Hematopoietic multipotent progenitor cell treated with erythropoietin and hydrocortisone succinate and interleukin-3 and kit ligand, for 8 days (in vitro differentiated cells): ENCODE measurements around the gene WDR7.

ENCODE experiments used
- DNase-seq: peaks from one replicate; pipeline ENCODE4 v3.0.0-alpha.2; 2015

The WDR7 gene

DNA sequence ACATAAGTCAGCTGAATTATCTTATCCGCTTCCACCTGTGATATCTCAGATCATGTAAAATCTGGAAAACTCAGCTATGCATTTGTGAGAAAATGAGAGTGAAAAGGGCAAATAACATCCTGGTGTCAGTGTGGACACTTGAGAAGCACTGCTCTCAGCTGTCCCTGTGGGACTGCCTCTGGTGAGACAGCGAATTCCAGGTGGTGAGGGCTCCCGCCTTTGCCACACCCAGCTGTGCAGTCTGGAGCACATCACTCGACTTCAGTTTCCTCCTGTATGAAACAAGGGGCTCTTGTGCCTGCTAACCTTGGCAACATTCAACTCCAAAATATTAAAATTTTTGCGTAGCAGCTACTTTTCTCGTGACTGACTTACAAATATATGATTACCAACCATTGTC, 300.9 kb downstream of the WDR7 start:
- DNase-seq, result no peak

DNA sequence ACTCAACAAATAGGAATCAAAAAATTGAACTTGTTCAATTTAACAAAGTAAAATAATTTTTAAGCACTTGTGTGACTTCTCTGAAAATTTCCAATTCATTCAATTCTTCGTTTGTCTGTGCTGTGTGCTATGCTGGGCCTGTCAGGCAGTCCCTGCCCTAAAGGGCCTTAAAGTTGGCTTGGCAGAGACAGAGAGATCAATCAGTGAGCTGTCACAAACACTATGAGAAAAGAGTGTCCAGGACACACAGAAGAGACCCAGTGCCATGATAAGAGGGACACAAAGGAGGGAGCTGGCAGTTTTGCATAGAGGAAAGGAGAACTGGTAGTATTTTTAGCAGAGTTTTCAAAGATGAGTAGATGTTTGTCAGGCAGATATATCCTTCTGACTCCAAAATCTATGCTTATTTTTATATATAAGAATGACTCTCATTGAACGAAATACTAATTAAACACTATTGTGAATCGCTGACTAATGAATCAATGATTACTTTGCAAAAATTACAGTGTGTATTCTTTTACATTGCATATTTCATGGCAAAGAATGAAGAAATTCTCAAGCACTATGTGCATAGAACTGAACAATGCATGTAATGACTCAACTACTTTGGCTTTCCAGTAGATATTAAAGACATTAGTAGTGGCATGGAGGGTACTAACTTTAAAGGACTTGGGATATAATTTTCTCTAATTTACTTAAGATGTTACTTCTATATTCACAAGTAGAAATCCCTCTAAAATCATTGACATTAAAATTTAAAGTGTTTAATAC, 302.5 kb downstream of the WDR7 start:
- DNase-seq, result no peak

DNA sequence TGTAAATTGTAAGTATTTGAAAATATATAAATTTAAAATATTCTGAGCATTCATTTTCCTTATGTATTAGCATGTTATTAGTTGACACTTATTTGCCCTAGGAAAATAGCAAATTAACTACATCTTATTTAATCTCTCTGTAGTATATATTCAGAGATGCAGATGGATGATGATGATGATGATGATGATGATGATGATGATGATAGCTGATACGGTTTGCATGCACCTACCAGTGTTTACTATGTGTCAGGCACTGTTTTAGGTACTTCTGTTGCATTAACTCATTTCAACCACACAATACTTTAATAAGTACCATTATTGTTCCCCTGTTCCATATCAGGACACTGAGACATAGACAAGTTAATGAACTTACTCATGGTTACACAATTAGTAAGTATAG, 304.3 kb downstream of the WDR7 start:
- no peak for DNase-seq

DNA sequence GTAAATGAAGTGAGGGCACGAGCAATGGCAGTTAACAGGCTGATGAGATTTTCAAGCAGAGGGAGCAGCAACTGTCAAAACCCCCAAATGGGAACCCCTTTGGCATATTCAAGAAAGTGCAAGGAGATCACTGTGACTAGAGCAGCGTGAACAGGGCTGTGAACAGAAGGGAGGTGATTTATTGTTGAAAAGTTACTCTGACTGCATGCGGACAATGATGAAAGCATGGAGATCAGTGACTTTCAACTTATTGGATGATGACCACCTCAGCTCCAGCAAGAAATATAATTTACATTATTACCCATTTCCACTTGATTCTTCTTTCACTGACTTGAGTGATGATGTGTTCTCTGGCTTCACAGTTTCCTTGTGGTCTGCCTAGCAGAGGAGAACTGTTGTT, 308.0 kb downstream of the WDR7 start:
- no peak for DNase-seq

DNA sequence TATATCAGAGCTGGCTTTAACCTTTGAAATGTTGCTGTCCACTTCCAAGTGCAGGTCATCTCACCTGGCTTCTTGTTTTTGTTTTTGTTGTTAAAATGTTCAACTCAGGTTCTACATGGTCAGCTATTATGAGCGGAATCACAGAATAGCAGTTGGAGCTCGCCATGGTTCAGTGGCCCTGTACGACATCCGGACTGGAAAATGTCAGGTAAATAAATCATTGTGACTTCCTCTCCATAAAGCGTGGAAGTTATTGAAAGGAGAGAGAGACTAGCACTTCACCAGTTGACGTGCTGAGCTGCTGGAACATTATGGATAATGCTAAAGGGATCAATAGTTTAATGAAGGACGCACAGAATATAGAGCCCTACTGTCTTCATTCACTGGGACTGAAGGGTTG, 311.2 kb downstream of the WDR7 start:
- DNase-seq, result no peak

DNA sequence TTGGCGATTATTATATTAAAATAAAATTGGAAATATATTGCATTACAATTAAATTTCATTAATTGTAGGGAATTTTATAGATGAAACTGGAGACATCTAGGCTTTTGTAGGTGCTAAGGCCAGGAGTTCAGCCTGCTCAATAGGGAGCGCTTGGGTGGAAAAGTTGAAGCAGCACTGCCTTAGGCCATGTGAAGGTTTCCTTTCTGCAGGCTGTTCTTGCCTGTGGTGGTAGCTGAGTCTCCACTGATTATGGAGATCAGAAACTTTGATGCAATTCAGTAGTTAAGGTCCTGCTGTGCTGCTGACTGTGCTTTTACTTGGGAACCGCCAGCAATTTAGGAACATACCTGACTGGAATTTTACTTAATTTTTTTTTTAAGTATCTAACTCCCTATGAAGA, 315.9 kb downstream of the WDR7 start:
- DNase-seq, result no peak

DNA sequence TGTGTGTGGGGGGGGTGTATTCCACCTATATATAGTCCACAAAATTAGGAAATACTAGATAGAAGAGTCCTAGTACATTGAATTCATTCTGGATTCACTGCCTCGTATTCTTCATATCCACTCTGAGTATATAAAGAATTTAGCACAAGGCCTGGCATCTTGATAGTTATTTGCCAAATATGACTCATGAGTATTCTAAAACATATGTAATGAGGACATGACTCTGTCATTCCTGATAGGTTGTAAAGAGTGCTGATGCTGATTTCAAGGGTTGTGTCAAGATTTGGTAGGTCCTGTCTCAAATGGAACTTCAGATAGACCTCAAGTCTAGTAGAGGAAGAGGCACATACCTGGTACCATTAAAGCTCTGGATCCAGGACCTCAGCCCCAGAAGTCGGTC, 322.3 kb downstream of the WDR7 start:
- DNase-seq, result no peak

DNA sequence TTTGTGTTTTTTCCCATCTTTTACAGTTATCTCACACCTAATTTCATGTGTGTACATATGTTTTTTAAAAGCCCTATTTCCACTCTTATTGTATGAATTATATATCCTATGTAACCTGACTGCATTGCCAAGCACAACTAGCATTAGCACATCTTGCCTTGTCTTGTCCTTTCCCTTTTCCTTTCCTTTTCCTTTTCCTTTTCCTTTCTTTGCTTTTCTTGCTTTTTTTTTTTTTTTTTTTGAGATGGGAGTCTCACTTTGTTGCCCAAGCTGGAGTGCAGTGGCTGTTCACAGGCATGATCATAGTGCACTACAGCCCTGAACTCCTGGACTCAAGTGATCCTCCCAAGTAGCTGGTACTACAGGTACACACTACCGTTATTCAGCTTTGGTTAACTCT, 323.0 kb downstream of the WDR7 start:
- DNase-seq, result no peak

DNA sequence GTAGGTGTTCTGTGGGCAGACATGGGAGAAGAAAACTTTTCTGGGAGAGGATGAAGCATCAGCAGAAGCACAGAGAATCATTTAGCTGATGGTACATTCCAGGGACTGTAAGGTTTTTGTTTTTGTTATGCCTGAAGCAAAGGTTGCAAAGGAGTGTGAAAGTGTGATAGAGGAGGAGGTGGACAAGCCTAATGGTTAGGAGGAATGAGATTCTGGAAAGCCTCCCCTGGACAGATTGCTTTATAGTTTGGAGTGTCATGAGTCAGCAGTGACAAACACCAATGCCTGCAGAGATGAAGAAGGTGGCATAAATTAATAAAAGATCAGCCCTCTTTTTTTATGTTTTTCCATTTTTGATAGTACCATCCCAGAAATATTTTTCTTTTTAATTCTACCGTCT, 324.1 kb downstream of the WDR7 start:
- no peak for DNase-seq

DNA sequence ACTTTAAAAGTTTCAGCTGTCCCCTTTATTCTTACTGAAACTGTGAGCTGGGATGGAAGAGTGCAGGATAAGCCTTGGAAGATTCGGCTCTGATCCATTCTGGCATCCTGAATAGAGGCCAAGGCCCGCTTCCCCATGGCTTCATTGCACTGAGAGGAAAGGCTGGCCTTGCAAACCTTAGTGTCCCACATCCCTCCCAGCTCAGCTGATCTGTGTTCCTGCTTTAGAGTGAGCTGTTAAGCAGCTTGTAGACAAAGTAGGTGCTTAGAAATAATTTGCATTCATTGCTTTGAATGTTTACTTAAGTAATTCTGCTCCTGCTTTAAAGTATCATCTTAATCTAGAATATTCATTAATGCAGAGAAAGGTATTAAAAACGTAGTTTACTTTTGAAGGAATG, 326.1 kb downstream of the WDR7 start:
- DNase-seq, result no peak

DNA sequence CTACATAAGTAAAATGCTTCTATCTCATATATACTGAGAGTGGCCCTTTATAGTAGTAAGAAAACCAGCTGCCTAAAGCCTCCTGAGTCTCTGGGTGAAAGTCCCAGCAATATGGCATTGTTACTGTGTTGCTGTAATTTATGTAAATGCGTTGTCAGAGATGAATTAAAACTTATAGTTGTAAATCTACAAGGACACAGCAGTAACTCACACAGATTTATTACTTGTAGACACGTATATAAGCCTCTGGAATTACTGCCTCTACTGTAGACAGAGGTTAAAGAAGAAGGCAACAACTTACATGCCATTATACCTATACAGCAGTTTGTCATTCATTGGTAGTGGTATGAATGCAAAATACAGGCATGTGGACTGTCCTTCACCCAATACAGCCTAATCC, 326.6 kb downstream of the WDR7 start:
- DNase-seq, result no peak

DNA sequence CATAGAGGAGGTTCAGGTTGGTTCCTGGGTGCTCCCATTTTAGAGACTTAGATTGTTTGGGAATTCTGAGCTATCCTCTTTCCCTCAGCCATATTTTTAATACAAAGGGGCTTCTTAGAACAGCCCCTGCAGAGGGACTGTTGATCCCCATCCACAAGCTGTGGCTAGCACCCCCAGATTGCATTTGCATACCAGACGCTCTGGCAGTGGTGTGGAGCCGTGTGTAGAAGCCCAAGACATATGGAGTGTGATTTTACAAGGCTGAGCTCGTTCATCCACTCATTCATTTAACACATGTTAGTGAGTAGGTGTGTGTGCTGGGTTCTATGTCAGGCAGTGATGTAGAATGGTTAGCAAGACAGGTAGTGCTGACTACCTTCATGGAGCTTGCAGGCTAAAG, 329.0 kb downstream of the WDR7 start:
- no peak for DNase-seq

DNA sequence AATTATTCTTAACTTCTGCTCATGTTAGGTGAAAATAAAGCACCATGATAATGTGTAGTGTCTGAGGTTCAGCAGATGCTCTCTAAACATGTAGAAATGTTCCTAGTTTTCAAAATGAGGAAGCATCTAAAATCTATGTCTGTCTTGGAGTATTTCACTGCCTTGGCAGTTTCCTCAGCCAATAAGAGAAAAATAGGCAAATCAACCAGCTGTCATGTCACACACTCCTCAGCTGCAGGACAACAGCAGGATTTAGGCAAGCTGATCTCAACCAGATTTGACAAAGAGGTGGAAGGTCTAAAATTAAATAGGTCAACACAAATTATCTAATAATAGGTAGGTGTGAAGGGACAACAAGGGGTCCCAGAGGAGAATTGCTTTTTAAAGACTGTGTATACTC, 331.6 kb downstream of the WDR7 start:
- DNase-seq, result no peak

DNA sequence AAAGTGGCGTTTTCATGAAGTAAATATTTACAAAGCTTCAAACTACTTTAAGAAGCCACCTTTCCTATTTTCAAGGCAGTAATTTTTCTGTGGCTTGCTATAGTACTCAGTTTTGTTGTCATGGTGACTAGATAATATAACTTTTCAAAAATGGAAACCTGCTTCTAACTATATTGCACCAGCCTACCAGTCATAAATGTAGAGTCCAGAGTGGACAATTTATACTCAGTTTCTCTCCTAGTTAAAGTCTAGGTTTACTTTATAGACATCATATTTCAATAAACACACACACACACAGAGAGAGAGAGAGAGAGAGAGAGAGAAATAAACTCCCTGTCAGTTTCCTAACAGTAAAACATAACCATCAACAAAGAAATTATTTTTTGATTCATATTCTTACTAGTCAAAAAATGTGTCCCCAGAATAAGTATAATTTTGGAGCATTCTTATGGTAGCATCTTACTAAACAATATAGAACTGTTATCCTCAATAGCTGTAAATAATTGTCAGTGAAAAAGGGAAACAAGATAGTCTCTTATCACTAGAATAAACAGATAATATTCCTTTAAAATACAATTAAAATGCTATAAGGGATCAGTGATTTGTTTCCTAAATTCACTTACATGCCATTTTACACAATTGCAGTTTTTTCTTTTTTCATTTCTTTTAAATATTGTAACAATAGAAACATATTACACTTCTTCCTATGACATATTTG, 332.3 kb downstream of the WDR7 start:
- no peak for DNase-seq

DNA sequence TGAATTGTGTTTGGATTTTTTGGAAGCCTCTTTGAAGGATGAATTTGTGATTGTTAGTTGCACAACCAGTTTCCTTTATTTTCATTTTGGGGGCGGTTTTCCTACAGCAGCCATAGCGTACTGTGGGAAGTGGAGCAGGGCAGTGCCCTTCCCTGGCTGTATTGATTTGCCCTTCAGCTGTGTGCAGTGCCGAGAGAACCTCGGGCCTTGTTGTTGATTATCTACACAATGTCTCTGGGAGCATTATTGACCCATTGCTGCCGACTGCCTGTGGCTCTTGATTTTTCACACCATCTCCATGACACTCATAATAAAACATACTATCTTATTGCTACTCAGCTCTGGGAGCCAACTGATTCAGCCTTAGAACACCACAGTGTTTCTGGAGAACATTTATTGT, 333.6 kb downstream of the WDR7 start:
- DNase-seq, result no peak

DNA sequence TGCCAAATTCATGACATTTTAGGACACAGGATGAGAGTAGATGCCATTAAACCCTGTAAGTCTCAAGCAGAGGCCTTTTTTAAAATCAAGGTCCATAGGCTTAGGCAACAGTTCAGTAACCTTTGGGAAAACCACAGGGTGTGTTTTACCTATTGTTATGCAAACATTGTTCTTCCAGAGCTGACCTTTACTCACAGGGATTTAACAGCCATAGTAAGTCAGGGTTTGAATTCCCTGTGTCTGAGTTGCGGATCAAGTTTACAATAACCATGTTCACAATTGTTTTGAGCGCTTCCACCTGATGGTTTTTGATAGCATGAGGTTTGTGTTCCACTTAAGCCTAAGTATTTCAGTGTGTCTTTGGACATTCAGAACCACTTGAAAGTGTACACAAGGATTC, 335.7 kb downstream of the WDR7 start:
- DNase-seq, result no peak

DNA sequence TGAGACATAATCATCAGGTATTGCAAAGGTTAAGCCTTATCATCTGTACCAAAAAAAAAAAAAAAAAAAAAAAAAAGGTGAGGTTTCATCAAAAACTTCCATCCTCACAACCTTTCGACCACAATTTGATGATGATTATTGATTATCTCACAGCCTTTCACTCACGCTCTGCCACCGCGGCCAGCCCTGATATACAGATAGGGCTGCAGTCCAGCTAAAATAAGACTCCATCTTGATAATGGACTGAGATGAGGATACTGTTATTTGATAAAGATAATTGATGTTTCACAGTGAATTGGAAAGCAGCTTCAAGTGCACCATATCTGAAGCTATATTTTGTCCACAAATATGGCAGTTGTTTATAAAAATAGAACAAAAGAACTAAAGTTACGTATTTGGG, 336.1 kb downstream of the WDR7 start:
- no peak for DNase-seq

DNA sequence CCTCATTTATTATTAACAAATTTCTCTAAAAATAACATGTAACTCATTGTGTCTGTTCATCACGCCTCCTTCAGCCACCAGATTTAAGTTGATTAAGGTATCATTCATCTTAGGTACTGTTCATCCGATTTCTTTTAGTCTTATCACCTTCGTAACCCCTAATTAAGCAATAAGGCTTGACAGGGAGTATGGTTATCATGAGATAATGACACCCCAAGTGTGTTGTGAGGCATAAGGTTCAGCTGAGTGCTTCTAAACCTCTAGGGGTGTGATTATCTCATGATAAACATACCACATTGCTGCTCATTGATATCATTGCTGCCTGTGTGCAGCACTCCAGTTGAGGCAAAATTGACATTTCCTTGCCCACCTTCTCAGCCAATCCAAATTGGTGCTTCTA, 336.9 kb downstream of the WDR7 start:
- DNase-seq, result peak; percentile 53

DNA sequence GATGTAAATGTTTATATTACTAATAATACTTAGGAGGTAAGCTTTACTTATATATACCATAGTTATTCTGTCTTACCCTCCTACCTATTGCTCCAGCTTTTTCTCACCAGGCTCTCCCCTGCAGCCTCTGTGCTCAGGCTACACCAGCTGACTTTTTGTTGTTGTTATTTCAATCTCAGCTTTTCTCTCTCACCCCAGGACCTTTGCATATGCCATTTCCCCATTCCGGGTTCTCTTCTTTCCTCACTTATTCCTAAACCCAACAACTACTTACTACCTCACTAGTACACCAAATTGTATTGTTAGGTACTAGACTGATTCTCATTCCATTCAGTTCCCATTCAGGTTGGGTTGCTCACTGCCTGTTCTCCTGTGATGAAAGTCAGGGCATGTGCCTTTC, 339.5 kb downstream of the WDR7 start:
- no peak for DNase-seq

DNA sequence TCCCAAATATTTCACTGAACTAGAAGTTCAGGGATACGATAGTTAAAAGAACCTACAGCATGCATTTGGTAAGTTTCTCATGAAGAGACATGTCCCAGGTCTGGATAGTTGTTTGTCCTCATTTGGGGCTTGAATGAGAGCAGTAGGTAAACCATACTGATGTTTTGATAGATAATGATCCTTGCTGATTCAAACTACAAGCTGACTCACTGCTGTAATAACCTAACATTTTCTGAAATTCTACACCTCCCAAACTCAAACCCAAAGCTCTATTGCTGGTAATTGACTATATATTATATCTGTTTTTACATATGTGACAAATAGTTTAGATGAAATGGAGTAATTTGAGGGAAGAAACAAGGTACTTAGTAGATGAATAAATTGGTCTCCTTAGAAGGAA, 341.6 kb downstream of the WDR7 start:
- DNase-seq, result no peak

DNA sequence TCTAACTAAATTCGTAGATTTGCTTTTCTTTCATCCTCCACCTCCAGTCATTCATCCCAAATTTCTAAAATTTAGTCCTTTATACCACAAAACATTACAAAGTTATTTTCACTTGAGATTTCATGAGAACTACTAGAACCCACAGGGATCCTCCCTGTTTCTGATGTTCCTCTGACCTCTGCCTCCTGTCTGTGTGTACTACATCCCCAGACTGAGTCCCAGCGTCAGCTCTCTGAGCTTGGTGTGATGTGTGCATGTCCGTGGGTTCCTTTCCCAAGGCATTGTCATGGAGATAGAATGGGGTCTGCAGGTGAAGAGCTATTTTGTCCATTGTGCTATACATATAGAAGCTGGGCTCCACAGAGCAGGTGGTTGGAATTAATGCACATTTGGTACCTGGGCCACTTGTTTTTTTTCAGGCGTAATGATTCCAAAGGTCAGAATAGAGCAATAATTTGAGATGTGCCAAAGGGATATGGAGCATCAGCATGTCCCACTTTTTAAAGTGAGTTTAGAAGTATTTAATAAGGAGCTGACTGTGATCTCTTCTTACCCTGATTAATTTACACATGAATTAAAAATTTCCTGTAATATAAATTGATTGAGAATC, 344.5 kb downstream of the WDR7 start:
- no peak for DNase-seq

DNA sequence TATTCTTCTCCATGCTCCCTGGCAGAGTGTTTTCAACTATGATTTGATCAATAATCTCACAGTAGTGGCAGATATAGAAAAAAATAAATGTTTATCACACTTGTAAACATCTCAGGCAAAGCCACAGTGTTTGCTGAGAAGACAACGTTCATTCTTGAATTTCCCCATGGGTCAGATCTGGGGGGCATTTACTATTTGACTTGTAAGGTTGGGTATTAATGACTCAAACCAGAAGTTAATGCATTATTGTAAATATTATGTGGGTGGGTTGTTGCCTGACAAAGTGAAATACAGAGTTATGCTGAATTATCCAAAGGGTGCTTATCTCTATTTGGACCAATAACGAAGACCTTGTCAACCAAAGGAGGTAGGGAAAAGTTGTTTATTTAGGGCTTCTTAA, 346.0 kb downstream of the WDR7 start:
- no peak for DNase-seq

DNA sequence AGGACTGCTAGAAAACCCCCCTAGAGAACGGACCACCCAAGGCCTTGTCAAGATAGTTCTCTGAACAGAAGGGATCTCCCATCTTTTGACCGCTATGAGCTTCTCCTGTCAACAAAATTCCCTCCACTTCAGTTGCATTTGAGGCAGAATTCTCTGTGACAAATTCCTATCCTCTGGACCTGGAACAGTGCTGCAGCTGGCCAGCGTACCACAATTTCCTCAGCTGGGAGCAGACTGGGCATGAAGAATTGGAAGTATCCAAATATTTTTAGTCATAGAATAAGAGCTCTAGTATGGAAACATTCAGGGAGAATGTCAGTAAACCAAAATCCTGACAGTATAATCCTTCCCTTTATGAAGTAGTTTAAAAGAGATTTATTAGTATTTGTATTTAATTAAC, 348.7 kb downstream of the WDR7 start:
- DNase-seq, result no peak

DNA sequence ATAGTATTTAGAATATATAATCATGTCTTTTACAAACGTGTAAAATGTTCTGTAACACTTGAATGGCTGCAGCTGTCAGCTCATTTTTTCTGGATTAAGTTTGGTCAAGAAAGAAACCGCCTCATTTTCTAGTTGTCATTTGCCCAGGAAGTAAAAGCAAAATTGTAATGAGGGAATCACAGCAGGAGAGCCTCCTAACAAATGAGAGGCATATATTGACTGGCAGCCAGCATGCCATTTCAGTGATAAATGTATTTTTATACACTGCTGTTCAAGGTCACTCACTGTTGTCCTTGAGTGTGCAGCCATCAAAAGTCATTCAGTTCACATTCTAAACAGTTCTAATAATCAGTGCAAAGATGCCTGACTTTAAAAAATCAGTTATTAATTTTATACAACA, 351.5 kb downstream of the WDR7 start:
- DNase-seq, result no peak

DNA sequence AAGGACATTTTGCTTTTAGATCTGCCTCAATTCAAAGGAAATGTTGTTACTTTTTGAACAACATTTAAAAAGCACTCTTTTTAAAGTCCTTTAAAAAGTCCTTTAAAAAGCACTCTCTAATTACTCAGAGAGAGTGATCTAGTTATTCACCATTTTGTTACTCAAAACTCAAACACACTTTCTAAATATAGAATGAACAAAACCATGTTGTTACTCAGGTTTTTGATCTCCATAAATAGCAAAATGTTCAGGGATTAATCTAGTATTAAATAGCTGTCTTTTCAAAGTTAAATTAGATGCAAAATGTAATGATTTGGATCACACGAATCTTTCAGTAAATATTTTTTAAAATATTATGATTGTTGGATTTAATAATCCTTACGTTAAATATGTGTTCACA, 352.2 kb downstream of the WDR7 start:
- DNase-seq, result no peak
